AG20443 (cell line): ENCODE measurements around the gene ILKAP.

ENCODE experiments used
- DNase-seq: peaks from one replicate; pipeline ENCODE4 v3.0.0; 2012; ENCODE audit warnings: low spot score, mixed read lengths

Gene ILKAP

GRCh38 chr2:238149841-238150572 is 53.5 kb downstream of the ILKAP start:
- DNase-seq, result no peak

- no peak for DNase-seq
Observed at GRCh38 chr2:238148981-238149380, 54.5 kb downstream of the ILKAP start.

- DNase-seq, result no peak
Observed at GRCh38 chr2:238146884-238147544, 56.5 kb downstream of the ILKAP start.

- no peak for DNase-seq
Observed at GRCh38 chr2:238145851-238146250, 57.6 kb downstream of the ILKAP start.

GRCh38 chr2:238145046-238145445 is 58.4 kb downstream of the ILKAP start:
- no peak for DNase-seq

GRCh38 chr2:238144262-238144661 is 59.2 kb downstream of the ILKAP start:
- no peak for DNase-seq

- DNase-seq, result peak; percentile 83
Observed at GRCh38 chr2:238143239-238143951, 60.1 kb downstream of the ILKAP start.

GRCh38 chr2:238142382-238143205 is 60.9 kb downstream of the ILKAP start:
- DNase-seq, result no peak

GRCh38 chr2:238141541-238142318 is 61.8 kb downstream of the ILKAP start:
- DNase-seq, result peak; percentile 40

GRCh38 chr2:238140721-238141540 is 62.6 kb downstream of the ILKAP start:
- no peak for DNase-seq

GRCh38 chr2:238140040-238140439 is 63.5 kb downstream of the ILKAP start:
- no peak for DNase-seq

- DNase-seq, result no peak
Observed at GRCh38 chr2:238139196-238140039, 64.1 kb downstream of the ILKAP start.

GRCh38 chr2:238138331-238139195 is 64.9 kb downstream of the ILKAP start, which contains the start of gene KLHL30:
KLHL30 (plus strand) TSS chr2:238138668; CDS start chr2:238140755, 2,087 bp downstream.
- DNase-seq, result no peak

- DNase-seq, result no peak
Observed at GRCh38 chr2:238137885-238138284, 65.6 kb downstream of the ILKAP start.

GRCh38 chr2:238136820-238137537 is 66.5 kb downstream of the ILKAP start:
- DNase-seq, result peak; percentile 74

GRCh38 chr2:238135601-238136150 is 67.8 kb downstream of the ILKAP start:
- no peak for DNase-seq

GRCh38 chr2:238134393-238134785 is 69.1 kb downstream of the ILKAP start:
- DNase-seq, result no peak
